Spinal cord (tissue), 10 donors: Measurements from ENCODE around the gene TMEM109. TPM values are rescaled to one million over a fixed set of nuclear protein-coding genes. Genes with fewer than 3 reads are reported as not detected.

Experiments
- DNase-seq, 6 donors: peaks; one replicate each; pipeline versions ENCODE4 v3.0.0 to v3.0.0-alpha.2; 2013 to 2015; ENCODE audit warnings: low spot score in 6 of 6, low read depth in 4 of 6
- H3K27ac ChIP-seq: one replicate; pipeline ENCODE4 v1.5.1; 2013; ENCODE audit warnings: low read depth, low read length, control low read depth
- H3K27me3 ChIP-seq: one replicate; pipeline ENCODE4 v1.6.1; 2013; ENCODE audit warnings: low read length; ENCODE audit not compliant: control insufficient read depth, insufficient read depth
- H3K36me3 ChIP-seq: one replicate; pipeline ENCODE4 v1.6.1; 2013; ENCODE audit warnings: low read length; ENCODE audit not compliant: control insufficient read depth, insufficient read depth
- H3K4me1 ChIP-seq: one replicate; pipeline ENCODE4 v1.6.1; 2013; ENCODE audit warnings: low read length; ENCODE audit not compliant: control insufficient read depth, insufficient read depth
- H3K4me3 ChIP-seq: one replicate; pipeline ENCODE4 v1.5.1; 2013; ENCODE audit warnings: low read depth, low read length, control low read depth
- H3K9me3 ChIP-seq: one replicate; pipeline ENCODE4 v1.6.1; 2013; ENCODE audit warnings: low read length; ENCODE audit not compliant: control insufficient read depth, insufficient read depth
- WGBS: methylation state at CpG from one replicate; pipeline ENCODE4 v1.1.5; 2013; ENCODE audit warnings: missing lambda C conversion rate; ENCODE audit not compliant: insufficient coverage; 5-methylcytosine and 5-hydroxymethylcytosine counted together
- polyA plus RNA-seq, 2 donors: library from polyadenylated mRNA; unstranded; fragments of 120-200 nt; gene quantifications; one replicate each; pipeline ENCODE4 v1.2.1, GENCODE V29; 2013; ENCODE audit not compliant: insufficient read length in 2 of 2
- total RNA-seq, 2 donors: library from RNA; depleted of rRNA in 1 of 2; stranded (reverse); fragments of 120-200 nt in 1 of 2; fragments of >200 nt in 1 of 2; gene quantifications; one replicate each; pipeline versions ENCODE4 v1.2.3 to v1.2.4, GENCODE V29; 2013 to 2014
- donor health status: healthy.

The TMEM109 gene
- total and polyA plus RNA-seq, 4 donors = 33.5 to 44.7 (median 37.3) TPM

DNA sequence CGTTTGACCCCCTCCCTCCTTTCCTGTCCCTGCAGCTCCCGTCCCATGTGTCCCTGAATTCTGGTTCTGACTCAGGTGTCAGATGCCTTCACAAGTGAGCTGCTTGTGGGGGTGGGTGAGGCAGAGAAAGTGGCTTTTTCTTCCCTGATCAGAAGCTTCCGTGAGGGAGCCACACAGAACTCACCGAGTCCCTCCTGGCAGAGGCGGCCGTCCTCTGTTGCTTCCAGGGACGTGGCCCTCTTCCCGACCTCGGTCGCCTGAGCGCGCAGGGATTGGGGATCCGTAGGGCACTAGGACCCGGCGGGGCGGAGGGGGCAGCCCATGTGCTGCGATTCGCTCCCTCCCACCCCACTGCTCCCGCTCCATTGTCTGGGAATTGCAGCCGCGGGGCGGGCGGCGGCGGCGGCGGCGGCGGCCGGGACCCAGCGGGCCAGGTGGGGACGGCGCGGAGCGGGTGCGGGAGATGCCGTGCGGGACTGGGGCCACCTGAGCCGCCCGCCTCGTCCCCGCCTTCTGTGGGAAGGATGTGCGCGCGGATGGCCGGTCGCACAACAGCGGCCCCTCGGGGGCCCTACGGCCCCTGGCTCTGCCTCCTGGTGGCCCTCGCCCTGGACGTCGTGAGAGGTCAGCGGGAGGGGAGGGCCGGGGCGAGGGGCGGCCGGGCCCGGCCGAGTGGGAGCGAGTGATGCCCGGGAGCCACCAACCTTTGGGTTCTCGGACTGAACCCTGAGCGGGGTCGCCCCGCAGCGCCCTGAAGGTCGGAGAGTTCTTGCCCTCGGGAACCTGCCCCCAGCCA is 10.3 kb downstream of the TMEM109 start, which contains the start of gene TMEM132A:
Gene TMEM132A, plus strand, starts transcription at position 351 of the 796 bp plus-strand sequence. Its CDS starts 174 bp downstream, at position 525.
- DNase-seq = peak in 3 of 6 donors; percentile 64 to 95 (median 94)
- H3K27ac ChIP-seq = peak within 1 kb of the TSS; percentile 15
- WGBS = under 1% methylated on average over 67 of the region's 69 CpGs
- H3K9me3 ChIP-seq = no peaks in the 10 kb centered on the region
- H3K27me3 ChIP-seq = peaks cover 2% of the 10 kb centered on the region
- H3K36me3 ChIP-seq = peaks cover 67% of the 10 kb centered on the region
- peak within 1 kb of the TSS; percentile 66 for H3K4me3 ChIP-seq
- peaks cover 56% of the 10 kb centered on the region for H3K4me1 ChIP-seq

DNA sequence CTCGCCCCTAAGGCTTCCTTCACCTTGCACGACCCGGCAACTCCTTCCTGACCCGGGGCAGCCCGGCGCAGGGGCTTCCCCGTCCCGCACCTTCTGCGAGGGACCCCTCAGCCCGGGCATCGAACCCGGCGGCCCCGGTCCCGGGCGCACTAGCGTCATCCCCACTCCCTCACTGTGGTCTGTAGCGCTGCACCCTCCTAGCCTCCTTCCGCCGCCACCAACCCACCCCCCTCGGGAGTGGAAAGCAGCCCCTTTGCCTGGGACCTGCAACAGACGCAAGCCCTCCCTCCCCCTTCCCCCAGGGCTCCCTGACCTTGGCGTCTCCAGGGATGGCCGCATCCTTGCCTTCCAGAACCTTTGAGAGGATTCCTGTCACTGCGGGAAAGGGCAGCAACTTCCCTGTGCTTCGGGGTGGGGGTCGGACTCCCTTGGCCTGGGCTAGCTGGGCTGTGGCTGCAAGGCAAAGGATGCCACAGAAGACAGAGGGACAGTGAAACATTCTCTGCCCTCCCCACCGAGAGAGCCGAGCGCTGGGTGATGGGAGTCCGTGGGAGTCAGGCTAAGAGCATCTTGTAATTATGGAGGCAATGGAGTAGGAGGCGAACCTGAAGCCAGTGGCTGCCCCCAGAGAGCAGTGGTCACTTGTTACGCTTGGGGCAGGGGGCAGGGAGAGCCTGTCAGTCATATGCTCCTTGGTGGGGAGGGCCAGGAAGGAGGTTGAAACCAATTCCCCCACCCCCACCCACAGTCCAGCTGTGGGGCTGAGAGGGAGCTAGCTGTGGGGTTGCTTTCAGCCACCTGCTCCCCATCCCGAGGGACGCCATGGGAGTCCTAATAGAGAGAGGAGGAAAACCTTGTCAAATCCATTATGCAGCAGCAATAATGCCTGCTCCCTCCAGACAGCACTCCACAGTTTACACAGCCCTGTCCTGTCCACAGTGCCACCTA is 11.2 kb downstream of the TMEM109 start:
- peak overlapping the region; percentile 66 for H3K4me3 ChIP-seq
- peaks cover 56% of the 10 kb centered on the region for H3K4me1 ChIP-seq
- no peaks in the 10 kb centered on the region for H3K9me3 ChIP-seq
- H3K36me3 ChIP-seq = peaks cover 67% of the 10 kb centered on the region
- under 1% methylated on average over 32 of the region's 35 CpGs for WGBS
- peaks cover 2% of the 10 kb centered on the region for H3K27me3 ChIP-seq
- DNase-seq = peak in 1 of 6 donors; percentile 46
- H3K27ac ChIP-seq = peak overlapping the region; percentile 15

DNA sequence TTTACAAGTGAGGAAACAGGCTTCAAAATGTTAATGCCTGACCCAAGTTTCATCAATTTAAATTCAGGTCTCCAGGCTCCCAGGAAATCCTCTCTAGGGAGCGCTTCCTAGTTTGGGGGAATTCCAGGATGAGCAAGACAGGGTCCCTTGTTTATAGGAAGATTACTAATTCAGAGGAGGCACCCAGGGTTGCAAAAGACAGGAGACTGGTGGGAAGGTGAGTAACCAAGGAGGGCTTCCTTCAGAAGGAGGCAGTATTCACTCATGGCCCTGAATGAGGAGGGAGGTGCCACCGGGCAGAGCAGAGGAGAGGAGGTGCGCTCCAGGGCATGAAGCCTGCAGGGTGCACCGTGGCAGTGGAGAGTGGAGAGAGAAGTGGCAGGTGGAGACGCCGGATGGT is 11.9 kb downstream of the TMEM109 start:
- no peaks in the 10 kb centered on the region for H3K9me3 ChIP-seq
- 44% methylated on average over 2 of the region's 6 CpGs for WGBS
- H3K4me1 ChIP-seq = peaks cover 53% of the 10 kb centered on the region
- DNase-seq = no peak
- peaks cover 2% of the 10 kb centered on the region for H3K27me3 ChIP-seq
- H3K27ac ChIP-seq = no peak overlapping the region
- peaks cover 67% of the 10 kb centered on the region for H3K36me3 ChIP-seq
- peak overlapping the region; percentile 66 for H3K4me3 ChIP-seq

DNA sequence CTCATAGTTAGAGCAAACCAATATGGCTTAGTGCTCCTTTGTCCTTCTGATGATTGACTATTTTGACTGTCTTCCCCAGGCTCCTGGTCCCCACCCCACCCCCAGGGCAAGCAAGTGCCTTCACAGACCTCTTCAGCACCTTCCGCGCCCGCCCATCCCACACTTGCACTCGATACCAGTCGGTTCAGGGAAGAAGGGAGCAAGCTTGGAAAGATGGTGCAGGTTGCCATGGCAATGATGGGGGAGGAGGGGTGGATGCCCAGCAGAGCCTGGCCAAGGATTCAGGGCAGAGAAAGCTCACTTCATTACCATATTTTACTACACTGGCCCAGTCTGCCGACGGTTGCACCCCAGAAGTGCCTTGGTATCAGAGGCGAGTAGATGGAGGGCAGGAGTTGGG is 12.5 kb downstream of the TMEM109 start:
- peaks cover 2% of the 10 kb centered on the region for H3K27me3 ChIP-seq
- peak in 2 of 6 donors; percentile 80 to 82 for DNase-seq
- no peaks in the 10 kb centered on the region for H3K9me3 ChIP-seq
- peaks cover 56% of the 10 kb centered on the region for H3K4me1 ChIP-seq
- H3K27ac ChIP-seq = no peak overlapping the region
- WGBS = 6% methylated on average over 3 of the region's 8 CpGs
- H3K4me3 ChIP-seq = no peak overlapping the region
- H3K36me3 ChIP-seq = peaks cover 67% of the 10 kb centered on the region

DNA sequence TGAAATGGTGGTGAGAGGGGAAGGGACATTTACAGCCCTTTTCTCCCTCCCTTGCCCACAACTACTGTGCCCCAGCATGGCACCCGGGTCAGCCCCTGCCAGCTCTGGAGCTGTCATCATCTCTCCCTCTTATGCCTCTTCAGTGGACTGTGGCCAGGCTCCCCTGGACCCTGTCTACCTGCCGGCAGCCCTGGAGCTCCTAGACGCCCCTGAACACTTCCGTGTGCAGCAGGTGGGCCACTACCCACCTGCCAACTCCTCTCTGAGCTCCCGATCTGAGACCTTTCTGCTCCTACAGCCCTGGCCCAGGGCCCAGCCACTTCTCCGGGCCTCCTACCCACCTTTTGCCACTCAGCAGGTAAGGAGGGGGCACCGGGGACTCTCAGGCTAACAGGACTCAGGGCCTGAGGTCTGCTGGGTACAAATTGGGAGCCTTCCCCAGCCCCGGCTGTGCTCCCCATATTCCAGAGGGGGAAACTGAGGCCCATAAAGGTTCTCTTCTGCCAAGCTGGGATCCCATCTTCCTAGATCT is 13.2 kb downstream of the TMEM109 start:
- Histone ChIP-seq H3K36me3 (peaks cover 67% of the 10 kb centered on the region), H3K4me1 (peaks cover 54% of the 10 kb centered on the region), H3K27me3 (peaks cover 2% of the 10 kb centered on the region), H3K4me3 (no peak overlapping the region), H3K27ac (no peak overlapping the region), H3K9me3 (no peaks in the 10 kb centered on the region)
- no peak for DNase-seq
- WGBS = 84% methylated on average over 7 of the region's 8 CpGs

DNA sequence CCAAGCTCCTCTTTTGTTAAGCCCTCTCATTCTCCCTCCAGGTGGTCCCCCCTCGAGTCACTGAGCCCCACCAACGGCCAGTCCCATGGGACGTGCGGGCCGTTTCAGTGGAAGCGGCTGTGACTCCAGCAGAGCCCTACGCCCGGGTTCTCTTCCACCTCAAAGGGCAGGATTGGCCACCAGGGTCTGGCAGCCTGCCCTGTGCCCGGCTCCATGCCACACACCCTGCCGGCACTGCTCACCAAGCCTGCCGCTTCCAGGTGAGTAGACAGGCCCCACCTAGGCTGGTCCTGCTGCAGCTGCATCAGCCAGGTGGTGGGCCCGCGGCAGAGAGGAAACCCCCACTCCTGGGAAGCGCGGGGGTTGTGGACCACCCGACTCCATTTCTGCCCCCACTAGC is 13.6 kb downstream of the TMEM109 start:
- WGBS = 76% methylated on average over 11 of the region's 16 CpGs
- peaks cover 2% of the 10 kb centered on the region for H3K27me3 ChIP-seq
- no peak overlapping the region for H3K27ac ChIP-seq
- H3K9me3 ChIP-seq = no peaks in the 10 kb centered on the region
- no peak overlapping the region for H3K4me3 ChIP-seq
- no peak for DNase-seq
- H3K4me1 ChIP-seq = peaks cover 54% of the 10 kb centered on the region
- peaks cover 65% of the 10 kb centered on the region for H3K36me3 ChIP-seq

DNA sequence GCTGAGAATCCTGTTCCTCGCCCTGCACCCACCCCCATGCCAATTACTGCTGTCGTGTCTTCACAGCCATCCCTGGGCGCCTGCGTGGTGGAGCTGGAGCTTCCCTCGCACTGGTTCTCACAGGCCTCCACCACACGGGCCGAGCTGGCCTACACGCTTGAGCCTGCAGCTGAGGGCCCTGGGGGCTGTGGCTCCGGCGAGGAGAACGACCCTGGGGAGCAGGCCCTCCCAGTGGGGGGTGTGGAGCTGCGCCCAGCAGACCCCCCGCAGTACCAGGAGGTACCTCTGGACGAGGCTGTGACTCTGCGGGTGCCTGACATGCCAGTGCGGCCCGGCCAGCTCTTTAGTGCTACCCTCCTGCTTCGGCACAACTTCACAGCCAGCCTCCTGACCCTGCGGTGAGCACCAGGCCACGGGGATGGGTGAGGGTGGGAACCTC is 14.6 kb downstream of the TMEM109 start:
- Histone ChIP-seq H3K27me3 (peaks cover 2% of the 10 kb centered on the region), H3K9me3 (no peaks in the 10 kb centered on the region), H3K4me1 (peaks cover 48% of the 10 kb centered on the region), H3K4me3 (no peak overlapping the region), H3K36me3 (peaks cover 70% of the 10 kb centered on the region), H3K27ac (no peak overlapping the region)
- WGBS = 96% methylated on average over 18 of the region's 20 CpGs
- no peak for DNase-seq

DNA sequence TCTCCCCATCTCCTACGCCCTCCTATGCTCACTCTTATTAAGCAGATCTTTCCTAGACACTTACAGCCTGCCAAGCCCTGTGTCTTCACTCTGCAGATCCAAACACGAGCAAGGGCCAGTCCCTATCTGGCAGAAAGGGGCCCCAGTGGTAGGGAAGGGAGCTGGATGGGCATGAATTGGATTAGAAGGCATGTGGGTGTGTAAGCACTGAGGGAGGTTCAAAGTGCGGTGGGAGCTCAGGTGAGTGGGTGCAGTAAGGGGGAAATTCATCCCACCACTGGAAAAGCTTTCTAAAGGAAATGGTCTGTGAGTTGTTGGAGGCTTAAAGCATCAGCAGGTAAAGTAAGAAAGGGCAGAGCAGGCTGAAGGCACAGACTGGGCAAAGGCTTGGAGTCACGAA is 15.8 kb downstream of the TMEM109 start:
- Histone ChIP-seq H3K27me3 (peaks cover under 1% of the 10 kb centered on the region), H3K4me1 (peaks cover 39% of the 10 kb centered on the region), H3K9me3 (no peaks in the 10 kb centered on the region), H3K36me3 (peaks cover 79% of the 10 kb centered on the region), H3K27ac (no peak overlapping the region), H3K4me3 (no peak overlapping the region)
- 87% methylated on average over 3 of the region's 4 CpGs for WGBS
- no peak for DNase-seq

DNA sequence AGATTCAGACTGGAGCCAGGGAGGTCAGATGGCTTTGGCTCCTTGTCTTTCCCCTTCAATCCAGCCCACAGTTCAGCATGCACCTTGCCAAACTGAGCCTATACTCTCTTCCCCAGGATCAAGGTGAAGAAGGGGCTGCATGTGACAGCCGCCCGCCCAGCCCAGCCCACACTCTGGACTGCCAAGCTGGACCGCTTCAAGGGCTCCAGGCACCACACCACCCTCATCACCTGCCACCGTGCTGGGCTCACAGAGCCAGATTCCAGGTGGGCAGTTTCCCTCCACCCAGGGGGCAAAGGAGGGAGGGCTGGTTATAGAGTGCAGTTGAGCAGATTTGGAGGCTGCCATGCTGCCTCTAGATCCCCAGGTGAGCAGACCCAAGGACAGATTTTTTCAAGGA is 16.4 kb downstream of the TMEM109 start:
- Histone ChIP-seq H3K4me3 (no peak overlapping the region), H3K4me1 (peaks cover 32% of the 10 kb centered on the region), H3K27me3 (no peaks in the 10 kb centered on the region), H3K9me3 (no peaks in the 10 kb centered on the region), H3K36me3 (peaks cover 85% of the 10 kb centered on the region), H3K27ac (no peak overlapping the region)
- 100% methylated on average over 2 of the region's 4 CpGs for WGBS
- no peak for DNase-seq
